Measurements from ENCODE around the gene CAPZA3.
"Not testable (repeated sequence)": the region's sequence is repeated elsewhere in the genome, so short reads cannot be mapped to it uniquely, and the experiment has no call there.

The CAPZA3 gene, protein sequence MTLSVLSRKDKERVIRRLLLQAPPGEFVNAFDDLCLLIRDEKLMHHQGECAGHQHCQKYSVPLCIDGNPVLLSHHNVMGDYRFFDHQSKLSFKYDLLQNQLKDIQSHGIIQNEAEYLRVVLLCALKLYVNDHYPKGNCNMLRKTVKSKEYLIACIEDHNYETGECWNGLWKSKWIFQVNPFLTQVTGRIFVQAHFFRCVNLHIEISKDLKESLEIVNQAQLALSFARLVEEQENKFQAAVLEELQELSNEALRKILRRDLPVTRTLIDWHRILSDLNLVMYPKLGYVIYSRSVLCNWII

DNA sequence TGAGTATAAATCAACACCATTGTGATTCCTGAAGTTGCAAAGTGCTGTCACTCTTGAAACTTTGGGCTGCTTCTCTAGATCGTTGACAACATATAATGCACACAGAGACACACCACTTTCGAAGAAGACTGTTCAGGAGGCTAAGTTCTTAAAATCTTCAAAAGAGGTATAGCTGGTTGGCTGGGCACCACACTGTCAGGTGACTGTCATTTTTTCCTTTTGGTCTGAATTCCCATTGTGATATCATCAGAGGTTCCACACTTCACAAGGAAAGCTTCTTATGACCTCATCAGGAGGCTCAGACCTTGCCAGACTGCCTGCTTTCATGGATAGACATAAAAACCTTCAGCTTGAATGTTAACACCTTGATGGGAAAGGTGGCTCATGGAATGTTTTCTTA lies at the start of gene CAPZA3, which contains the start of gene PLCZ1:
TSS of gene CAPZA3 (plus strand) at position 301 of the 400 bp plus-strand sequence. CDS start 150 bp downstream, outside the sequence.
TSS of gene PLCZ1 (minus strand) at position 194 of the 400 bp plus-strand sequence. CDS start 641 bp downstream, outside the sequence.
- no peak for DNase-seq

DNA sequence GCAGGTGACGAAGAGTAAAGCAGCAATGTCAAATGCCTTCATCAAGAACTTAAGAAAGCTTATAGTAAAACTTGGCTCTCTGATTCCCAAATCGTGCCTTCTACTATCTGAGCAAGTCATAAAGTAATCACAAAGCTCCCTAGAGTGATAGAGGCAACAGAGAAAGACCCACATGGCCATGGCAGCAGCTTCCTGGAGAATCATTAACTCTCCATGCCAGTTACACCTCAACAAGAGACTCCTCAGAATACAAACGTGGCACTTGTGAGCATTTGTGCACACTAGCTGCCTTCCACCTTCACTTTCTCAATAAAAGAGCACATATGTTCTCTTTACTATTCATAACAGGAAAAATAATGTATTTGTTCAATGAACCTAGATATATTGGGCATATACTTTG lies 48.1 kb upstream of the CAPZA3 start:
- DNase-seq, result no peak

DNA sequence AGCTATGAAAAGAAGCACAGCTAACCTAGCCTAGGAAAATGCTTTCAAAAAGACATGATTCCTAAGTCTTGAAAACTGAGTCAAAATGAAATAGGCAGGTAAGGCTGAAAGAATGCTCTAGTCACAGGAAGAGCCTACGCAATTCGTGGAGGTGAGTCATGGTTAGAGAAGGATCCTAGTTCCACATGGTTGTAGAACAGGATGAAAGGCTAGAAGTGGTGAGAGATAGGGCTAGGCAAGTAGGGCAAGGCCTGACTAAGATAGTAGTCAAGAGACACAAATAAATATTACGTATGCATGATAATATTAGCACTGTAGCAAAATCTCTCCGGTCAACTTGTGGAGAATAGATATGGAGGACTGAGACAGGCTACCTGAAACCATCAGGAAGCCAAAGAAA lies 47.3 kb upstream of the CAPZA3 start:
- DNase-seq, result no peak

DNA sequence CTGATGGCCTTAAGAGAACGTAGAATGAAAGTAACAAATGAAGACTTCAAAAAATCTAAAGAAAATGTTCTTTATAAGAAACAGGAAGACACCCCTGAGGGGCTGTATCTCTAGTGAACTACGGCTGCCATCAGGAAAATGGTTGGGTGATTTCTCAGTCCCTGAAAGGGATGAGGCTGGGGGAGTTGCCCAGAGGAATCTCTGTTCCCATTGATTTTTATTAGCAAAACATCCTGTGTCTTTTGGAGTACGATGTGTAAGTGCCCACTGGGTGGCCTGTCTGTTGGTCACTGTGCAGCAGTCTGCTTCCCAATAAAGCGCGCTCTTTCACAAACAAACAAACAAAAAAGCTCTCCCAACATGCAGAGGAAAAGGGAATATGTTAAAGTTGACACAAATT lies 43.9 kb upstream of the CAPZA3 start:
- not testable (repeated sequence) for DNase-seq

- no peak for DNase-seq
These were observed 40.8 kb upstream of the CAPZA3 start for GRCh38 chr12:18696971-18697602.

DNA sequence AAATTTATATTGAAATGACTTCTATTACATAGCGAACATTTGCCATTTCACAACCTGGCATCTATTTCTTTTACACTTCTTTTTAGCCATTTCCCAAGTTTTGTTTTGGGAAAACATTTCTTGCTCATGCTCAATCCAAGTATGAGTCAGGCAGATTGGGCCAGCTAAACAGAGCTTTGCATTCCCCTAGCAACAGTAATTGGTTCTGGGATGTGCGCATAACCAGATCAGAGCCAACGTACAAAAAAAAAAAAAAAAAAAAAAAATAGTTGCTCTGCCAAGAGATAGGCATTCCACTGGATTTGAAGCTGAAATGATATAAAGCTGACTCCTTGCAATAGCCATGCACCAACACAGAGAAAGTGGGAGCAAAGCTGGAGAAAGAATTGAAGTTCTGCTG lies 37.6 kb upstream of the CAPZA3 start:
- no peak for DNase-seq

GRCh38 chr12:18703321-18703720 lies 34.6 kb upstream of the CAPZA3 start:
- no peak for DNase-seq

- no peak for DNase-seq
These were observed 34.0 kb upstream of the CAPZA3 start for GRCh38 chr12:18703911-18704310.

DNA sequence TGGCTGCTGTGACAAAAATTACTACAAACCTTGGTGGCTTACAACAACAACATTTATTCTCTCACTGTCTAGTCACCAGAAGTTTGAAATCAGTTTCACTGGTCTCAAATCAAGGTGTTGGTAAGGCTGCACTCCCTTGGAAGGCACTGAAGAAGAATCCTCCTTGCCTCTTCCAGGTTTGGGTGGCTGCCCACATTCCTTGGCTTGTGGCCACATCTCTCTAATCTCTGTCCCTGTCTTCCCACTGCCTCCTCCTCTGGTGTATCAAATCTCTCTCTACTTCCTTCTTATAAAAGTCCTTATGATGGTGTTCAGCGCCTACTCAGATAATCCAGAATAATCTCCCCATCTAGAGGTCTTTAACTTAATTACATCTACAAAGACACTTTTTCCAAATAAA lies 31.1 kb upstream of the CAPZA3 start:
- no peak for DNase-seq

DNA sequence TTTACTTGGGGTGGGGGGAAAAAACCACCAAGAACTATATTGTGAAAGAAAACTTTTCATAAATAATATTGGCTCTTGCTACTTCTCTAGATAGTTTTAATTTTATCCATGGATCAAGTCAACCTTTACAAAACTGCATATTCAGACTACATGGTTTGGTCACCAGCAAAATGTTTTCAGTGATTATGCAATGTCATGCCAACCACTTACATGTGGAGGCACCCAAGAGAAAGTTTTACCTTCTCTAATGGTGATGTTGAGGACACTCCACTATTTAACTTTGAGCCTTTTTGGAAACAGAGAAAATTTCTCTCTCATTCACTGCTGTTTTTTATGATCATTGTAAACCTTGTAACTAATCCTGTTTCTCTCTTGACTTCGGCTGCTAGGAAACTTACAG lies 21.7 kb upstream of the CAPZA3 start:
- no peak for DNase-seq

DNA sequence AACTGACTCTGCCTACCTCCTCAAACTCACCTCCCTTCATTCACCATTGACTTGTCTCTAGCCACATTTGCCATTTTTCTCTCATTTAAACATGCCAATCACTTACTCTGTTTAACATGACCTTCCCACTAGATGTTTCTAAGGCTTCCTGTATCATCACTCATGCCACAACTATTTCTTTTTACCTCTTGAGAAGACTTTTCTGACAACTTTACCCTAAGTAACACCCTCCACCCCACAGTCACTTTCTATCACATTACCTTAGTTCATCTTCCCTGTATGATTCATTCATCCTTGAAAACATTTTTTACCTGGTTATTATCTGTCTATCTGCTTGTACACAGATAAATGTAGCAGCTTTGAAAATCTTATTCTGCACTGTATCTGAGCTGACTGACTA lies 19.5 kb upstream of the CAPZA3 start:
- DNase-seq, result no peak

GRCh38 chr12:18719922-18720510 lies 17.9 kb upstream of the CAPZA3 start:
- DNase-seq, result no peak

- DNase-seq, result no peak
These were observed 17.2 kb upstream of the CAPZA3 start for GRCh38 chr12:18720690-18721089.

DNA sequence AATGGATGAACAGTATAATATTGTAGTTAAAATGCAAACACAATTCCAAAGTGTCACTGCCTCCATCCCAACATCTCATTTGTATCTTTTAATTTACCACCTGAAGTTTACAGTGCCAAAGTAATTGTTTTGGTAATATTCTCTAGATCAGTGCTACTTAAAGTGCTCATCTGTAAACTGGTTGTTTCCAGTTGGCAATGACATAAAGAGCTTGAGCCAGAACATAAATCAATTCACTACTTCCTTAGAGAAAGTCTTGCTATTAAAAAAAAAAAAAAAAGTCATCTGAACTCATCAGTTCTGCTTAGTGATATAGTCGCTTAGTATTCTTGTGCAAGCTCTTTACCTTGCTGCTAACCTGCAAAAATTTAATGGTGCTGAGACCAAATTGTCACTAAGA lies 16.5 kb upstream of the CAPZA3 start:
- no peak for DNase-seq

DNA sequence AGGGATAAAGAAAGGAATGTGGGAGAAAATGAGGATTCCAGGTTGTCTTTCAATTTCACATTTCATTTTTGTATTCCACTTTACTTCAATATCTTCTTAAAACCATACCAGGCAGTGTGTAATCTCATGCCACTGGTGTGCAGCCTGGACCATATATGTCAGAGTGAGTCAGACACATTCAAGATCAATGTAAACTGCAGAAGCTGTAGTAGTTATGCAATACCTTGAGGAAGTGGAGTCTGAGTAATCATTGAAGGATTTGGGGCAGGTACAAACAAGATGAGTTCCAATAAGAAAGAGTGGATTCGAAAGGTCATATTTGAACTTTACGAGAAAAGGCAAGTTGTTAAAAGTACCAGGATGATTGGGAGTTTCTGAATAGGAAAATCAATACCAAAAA lies 14.2 kb upstream of the CAPZA3 start:
- DNase-seq, result no peak

DNA sequence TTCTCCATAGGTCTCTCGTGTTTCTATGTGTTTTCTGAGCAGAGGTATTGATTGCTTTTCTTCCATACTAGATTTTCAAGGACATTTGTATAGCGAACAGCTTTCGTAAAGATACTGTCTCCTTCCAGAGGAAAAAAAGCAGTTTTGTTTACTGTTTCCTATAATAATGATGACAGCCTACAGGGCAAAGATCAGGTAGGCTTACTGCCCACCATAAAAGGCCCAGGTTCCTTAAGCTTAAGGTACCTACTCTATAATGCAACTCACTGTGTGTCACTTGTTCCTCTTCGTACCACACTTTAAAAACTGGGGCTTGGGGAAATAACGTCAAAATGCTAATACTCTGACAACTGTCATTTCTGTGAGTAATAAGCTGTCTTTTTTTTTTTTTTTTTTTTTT lies 6.8 kb upstream of the CAPZA3 start:
- DNase-seq, result no peak

GRCh38 chr12:18747895-18748294 lies 10.0 kb downstream of the CAPZA3 start:
- no peak for DNase-seq

- DNase-seq, result no peak
These were observed 11.6 kb downstream of the CAPZA3 start for GRCh38 chr12:18749386-18749957.

- no peak for DNase-seq
These were observed 12.2 kb downstream of the CAPZA3 start for GRCh38 chr12:18750085-18750484.

DNA sequence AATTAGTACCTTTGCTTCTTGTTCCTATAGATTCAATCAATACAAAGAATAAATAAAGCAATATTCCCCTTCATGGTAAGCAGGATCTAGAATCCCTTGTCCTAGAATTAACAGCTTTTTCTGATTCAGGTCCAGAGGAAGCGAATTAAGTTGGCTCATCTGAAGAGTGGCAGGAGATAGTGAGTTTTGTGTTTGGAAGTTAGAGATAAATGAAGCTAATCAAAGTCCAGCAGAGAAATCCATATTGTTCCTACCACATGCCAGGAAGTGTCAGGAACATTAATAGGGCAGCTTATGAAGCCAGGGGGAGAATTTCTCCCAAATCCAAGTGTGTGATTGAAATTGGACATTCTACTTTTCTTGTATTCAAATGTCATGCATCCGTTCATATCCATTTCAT lies 13.9 kb downstream of the CAPZA3 start:
- DNase-seq, result no peak

DNA sequence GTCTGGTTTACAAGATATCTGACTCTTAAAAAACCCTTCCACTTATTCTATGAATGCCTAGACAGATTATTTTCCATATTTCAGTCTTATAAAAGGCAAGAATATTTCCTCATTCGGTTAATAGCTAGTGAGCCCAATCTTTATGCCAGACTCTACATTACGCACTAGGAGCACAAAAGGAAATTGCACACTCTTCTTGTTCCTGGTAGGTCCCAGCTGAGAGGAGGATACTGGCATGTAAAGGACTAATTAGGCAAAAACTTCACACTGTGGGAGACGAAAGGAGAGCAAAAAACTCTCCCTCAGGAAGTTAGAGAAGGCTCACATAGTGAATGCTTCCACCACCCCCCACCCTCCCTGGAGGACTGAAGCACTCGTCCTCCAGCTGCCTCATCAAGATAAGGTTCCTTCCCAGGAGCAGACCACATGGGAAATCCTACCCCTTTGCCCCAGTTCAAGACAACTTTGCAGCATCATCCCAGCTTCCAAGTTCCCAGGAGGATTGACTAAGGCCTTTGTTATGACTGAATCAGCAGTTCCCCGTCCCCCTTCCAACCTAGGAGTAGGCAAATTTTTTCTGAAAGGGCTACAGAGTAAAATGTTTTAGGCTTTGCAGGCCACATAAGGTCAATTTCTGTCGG lies 14.5 kb downstream of the CAPZA3 start:
- no peak for DNase-seq

- DNase-seq, result no peak
These were observed 15.0 kb downstream of the CAPZA3 start for GRCh38 chr12:18752947-18753346.

DNA sequence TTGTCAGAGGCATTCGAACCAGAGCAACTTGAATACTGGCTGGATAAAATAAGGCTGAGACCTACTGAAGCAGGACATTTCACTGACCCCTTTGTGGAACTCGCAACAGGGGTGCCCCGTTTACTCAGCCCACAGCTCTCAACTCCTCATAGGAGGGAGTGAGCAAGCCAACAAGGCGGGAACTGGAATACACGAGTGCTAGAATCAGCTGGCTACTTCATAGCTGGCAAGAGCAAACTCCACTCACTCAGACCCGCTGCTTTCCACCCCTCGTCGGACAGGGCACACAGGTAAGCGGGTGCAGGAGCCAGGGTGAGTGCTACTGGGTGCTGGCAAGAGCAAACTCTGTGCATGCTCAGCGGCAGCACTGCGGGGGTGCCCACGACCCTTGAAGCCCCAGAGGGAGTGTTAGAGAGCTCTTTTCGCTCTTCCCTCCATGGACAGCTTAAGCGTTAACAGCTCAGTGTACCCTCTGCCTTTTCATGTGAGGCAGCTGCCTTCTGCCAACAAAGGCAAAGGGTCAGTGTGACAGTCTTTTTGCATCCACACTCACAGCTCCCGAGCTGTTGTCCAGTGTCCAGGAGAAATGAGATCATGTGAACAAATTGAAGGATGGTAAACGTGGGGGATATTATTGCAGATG lies 15.7 kb downstream of the CAPZA3 start:
- DNase-seq, result no peak

Measured in CD4-positive, alpha-beta T cell treated with Interleukin-17A for 4 hours (primary cell).